AG10803 (cell line): ENCODE measurements around the gene GCSAM.

Source experiments
- DNase-seq: peaks from one replicate; pipeline ENCODE4 v3.0.0; 2010; ENCODE audit warnings: low read depth
- H3K4me3 ChIP-seq: 2 replicates; pipeline ENCODE4 v1.5.1; 2011; ENCODE audit warnings: mild to moderate bottlenecking, low read length, control low read depth
- CTCF ChIP-seq: conservative IDR thresholded peaks from 2 replicates; pipeline ENCODE4 v1.5.1; 2011; ENCODE audit warnings: mild to moderate bottlenecking, low read length, control low read depth, inconsistent platforms

The GCSAM gene

GRCh38 chr3:112122870-112123269 lies 10.2 kb downstream of the GCSAM start:
- no peak for DNase-seq
- no peak for TF ChIP-seq CTCF
- H3K4me3 ChIP-seq, result no peak overlapping the region

- DNase-seq, result no peak
- no peak overlapping the region for H3K4me3 ChIP-seq
- TF ChIP-seq CTCF, result no peak
Observed at GRCh38 chr3:112121577-112122547, 11.2 kb downstream of the GCSAM start.

- no peak overlapping the region for H3K4me3 ChIP-seq
- no peak for TF ChIP-seq CTCF
- DNase-seq, result no peak
Observed at GRCh38 chr3:112119962-112120836, 12.8 kb downstream of the GCSAM start.

- H3K4me3 ChIP-seq, result no peak overlapping the region
- no peak for TF ChIP-seq CTCF
- DNase-seq, result no peak
Observed at GRCh38 chr3:112117841-112118571, 15.0 kb downstream of the GCSAM start.

- no peak for TF ChIP-seq CTCF
- no peak overlapping the region for H3K4me3 ChIP-seq
- no peak for DNase-seq
Observed at GRCh38 chr3:112117415-112117814, 15.6 kb downstream of the GCSAM start.

- no peak overlapping the region for H3K4me3 ChIP-seq
- no peak for DNase-seq
- TF ChIP-seq CTCF, result no peak
Observed at GRCh38 chr3:112116748-112117186, 16.3 kb downstream of the GCSAM start.
